GM18505 (cell line): ENCODE results near the gene CCDC116.
A peak's percentile ranks its signal among the peaks of the same experiment; 100 is the strongest.

Experiments used
- ATAC-seq: cut with Tn5 transposase; IDR thresholded peaks from one replicate; pipeline ENCODE4 v1.9.1; 2021; ENCODE audit not compliant: unreplicated experiment
- POLR2A ChIP-seq: IDR thresholded peaks from 4 replicates; pipeline ENCODE4 v1.6.1; 2011; ENCODE audit warnings: borderline replicate concordance; ENCODE audit not compliant: insufficient read depth, insufficient read length; ENCODE audit errors: extremely low read depth

The CCDC116 gene

DNA sequence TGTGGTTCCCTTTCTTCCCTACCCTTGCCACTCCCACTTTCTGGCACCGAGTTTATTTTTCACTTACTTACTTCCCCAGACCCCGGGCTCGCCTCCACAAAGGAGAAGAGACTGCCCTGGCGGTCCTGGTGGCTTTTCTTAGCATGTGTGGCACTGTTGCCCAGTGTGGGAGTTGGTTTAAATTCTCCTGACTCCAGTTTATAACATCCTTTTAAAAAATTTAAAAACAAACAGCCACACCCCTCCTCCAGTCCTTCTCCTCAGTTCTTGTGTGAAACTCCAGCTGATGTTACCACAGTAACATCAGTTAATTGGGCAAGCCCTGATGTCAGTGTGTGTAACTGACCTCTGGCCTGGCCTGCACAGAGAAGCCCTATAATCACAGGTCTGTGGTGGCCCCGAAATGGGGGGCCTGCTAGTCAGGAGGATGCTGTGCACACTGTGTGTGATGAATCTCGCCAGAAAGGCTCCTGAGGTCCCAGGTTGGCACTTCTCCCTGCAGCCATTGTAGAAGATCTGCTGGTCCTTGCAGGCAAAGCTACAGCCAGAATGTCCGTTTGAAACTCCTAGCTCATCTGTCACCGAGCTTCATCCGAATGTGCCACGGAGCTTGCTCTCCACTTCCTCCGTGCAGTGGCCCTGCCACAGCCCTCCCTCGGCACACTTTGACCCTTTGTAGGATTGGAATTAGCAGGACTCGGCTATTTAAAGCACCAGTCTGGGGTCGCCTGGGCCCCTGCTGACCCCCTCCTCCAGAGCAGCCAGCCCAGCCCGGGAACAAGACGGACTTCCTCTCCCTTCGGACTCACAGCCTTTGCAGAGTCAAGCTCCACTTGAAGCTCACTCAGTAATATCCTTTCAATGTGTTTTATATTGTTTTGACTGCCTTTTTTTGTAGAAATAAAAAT, 10.3 kb upstream of the CCDC116 start:
- ATAC-seq = no peak

DNA sequence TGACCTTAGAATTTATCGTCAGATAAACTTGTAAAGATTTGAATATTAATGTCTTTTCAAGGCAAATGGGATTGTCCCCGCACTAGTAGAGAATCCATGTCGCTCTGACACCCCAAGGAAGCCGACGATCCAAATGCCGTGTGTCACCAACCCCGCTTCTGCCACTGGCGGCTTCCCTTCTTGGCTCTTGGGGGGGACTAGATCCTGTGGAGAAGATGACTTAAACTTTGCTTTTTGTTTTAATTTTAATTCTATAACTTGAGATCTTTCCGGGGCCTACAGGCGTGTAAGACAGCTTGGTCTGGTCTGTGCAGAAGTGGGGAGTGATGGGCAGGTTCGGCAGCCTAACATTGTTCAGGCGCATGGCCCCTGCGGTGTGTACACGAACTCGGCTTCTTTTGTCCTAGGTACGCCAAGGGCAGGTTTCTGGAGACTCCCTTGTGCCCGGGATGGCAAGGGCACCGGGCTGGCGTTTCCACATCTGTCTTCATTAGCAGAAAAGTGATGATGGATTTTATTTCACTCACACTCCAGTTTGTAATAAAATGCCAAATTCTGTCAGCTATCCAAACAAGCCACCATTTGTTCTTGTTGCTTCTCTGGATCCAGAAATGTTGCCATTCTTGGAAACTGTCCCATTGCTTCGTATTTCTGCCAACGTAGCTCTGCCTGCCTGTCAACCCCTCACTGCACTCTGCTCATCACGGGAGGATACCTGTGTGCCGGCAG, 9.5 kb upstream of the CCDC116 start:
- no peak for TF ChIP-seq POLR2A
- ATAC-seq = no peak

More for the DNA sequence above, 10.3 kb upstream of the CCDC116 start:
- no peak for TF ChIP-seq POLR2A

DNA sequence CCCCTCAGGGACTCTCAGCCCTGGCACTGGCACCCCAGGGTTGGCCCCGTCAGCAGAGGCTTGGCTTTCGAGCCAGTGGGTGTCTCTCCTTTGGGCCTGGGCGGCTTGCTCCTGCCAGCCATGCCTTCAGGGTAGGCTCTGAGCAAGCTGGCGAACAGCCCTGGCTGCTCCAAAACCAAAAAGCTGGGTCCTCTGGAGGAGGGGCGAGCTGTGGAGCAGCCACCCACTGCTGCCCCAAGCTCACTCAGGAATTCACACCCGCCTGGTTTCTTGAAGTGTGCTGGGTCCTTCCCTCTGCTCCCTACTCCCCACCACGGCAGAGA, 9.0 kb upstream of the CCDC116 start:
- TF ChIP-seq POLR2A = no peak
- ATAC-seq = no peak

DNA sequence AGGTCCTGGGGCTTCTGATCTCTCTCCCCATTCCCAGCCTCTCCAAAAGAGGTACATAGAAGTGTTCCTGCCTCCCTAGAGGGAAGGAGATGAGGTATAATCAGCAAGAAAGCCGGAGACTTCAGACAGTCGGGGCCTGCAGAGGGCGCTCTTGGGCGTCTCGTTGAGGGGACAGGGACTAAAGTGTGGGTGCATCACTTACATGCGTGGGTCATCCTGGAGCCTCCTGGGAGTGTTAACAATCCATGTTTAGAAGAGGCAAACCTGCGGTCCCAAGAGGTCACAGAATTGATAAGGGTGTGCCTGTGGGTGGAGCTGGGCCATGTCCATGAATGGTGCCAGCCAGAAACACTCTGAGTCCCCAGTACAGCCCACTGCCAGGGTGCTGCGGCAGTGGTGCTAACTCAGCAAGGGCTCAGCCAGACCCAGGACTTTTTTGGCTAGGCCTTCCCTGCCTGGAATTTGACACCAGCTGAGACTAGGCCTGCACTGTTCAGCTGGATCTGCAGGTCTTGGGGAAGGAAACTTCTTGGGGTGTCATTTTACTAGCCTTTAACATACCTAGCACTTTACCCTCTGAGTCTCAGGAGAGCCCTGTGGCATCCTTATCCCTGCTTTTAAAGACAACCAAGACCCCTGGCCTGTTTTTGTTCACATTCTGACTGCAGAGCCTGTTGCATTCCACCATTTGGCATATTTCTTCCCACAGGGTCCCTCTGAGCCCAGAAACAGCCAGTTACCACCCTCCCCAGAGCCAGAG, 8.3 kb upstream of the CCDC116 start:
- no peak for TF ChIP-seq POLR2A
- ATAC-seq = no peak

DNA sequence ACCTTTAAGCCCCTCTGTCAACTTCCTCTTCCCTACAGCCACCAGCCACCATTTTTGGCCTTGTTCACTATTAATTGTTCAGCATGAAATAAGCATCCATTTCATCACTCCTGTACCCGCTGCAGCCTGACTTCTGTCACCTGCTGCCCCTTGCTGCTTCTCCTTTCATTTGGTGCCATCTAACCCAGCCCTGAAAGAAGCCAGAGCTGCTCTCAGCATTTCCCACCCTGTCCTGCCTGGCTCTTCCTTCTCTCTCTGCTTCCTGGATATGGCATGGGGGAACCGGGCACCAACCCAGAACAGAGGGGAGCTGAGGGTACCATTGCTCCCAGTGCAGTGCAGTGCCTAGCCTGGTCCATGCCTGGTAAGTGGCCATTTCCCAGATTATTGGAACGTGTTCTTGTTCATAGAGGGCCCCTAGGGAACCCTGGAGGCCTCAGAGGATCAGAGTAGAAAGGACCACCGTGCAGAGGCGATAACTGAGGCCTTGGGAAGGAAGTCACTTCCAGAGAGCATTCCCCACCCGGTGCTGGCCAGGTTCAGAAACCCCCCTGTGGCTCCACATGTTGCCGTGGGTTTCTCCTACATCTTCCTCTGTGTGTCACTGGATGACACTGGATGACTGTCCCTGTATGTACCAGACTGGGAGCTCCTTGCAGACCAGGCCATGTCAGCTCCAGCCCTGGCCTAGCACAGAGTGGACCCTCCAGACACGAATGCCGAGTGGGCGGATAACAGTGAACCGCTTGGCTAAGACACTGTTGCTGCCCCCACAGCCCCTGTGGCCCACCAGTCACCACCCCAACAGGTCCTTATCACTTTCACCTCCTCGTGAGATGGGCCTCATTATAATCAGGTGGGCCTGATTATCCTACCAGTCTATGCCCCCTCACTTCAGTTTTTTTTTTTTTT, 7.4 kb upstream of the CCDC116 start:
- TF ChIP-seq POLR2A = no peak

DNA sequence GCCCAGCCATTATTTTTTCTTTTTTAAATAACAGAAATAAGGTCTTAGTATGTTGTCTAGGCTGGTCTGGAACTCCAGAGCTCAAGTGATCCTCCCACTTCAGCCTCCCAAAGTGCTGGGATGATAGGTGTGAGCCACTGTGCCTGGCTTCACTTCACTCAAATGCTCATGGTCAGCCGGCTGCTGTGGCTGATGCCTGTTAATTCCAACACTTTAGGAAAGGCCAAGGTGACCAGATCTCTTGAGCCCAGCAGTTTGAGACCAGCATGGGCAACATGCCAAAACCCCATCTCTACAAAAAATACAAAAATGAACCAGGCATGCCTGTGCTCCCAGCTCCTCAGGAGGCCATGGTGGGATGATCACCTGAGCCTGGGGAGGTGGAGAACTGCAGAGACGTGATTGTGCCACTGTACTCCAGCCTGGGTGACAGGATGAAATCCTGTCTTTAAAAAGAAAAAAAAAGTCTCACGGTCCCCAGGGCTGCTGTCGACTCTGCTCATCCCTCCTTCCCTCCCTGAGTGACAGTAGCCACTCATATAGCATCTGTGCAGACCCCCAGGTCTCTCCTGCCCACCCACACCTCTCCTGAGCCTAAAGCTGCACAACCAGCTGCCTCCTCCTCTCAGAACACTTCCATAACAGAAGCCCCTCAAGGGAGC, 6.4 kb upstream of the CCDC116 start:
- no peak for ATAC-seq
- no peak for TF ChIP-seq POLR2A

More for the DNA sequence above, 7.4 kb upstream of the CCDC116 start:
- ATAC-seq = no peak

DNA sequence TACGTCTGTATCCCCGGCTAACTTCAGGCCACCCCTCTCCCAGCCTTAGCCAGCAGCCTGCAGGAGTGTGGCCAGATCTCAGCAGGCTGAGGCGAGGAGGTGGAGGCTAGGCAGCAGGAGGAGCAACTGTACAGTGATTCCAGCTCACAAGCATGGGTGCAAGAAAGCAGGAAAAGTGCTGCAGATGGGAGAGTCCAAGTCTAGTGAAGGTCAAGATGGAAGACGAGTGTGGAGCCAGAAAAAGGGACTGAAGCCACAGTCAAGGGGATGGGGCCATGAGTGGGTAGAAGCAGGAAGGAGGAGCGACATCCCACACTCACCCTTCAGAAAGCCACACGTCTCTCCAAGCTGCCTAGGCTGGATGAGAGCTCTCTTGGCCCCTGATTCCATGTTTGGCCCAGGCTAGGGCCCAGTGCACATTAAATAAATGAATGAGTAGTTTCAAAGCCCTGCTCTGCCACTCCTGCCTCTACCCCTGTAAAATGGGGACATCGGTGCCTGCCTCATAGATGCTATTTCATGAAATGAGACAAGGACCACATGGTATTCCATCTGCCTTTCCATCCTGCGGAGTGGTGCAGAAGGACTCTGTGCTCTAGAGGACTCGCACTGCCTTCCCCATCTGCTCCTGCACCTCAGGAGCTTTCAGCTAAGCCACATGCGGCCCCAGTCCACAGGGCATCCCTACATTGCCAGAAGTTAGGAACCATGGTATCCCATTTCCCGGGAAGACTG, 5.7 kb upstream of the CCDC116 start:
- no peak for TF ChIP-seq POLR2A
- ATAC-seq = no peak

DNA sequence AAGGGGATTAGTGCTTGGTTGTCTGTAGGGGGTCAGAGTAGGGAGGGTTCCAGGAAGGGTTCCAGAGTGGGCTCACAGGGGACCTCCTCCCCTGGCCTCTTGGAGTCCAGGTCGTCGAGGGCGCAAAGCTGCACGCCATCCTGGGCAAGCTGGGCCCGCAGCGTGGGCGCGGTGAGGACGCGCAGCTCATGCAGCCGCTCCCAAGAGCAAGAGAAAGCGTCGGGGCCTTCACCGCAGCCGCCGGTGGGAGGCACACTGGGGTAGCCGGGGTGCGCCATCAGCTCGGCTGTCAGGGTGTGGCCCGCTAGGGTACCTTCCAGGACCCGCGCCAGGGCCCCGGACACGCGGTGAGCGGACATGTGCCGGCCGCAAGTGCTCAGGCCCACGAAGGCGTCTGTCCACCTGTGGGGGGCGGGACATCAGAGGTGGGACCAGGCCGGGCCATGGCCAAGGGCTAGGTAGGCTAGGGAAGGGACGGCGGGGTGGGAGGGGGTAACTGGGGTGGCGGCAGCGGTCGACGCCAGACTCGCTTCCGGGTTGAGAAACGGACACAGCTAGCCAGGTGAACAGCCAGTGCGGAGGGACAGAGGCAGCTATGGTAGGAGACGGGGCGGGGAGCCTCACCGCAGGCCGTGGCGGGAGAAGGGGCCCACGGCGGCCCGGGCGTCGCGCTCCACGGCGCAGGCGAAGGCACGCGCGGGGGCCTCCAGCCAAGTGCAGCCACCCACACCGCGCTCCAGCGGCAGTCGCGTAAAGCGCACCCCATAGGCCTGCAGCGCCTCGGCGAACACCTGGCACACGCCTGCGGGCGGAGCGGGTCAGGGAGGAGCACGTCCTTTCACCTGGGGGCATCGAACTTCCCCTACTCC, 3.9 kb upstream of the CCDC116 start:
- ATAC-seq = no peak
- no peak for TF ChIP-seq POLR2A

DNA sequence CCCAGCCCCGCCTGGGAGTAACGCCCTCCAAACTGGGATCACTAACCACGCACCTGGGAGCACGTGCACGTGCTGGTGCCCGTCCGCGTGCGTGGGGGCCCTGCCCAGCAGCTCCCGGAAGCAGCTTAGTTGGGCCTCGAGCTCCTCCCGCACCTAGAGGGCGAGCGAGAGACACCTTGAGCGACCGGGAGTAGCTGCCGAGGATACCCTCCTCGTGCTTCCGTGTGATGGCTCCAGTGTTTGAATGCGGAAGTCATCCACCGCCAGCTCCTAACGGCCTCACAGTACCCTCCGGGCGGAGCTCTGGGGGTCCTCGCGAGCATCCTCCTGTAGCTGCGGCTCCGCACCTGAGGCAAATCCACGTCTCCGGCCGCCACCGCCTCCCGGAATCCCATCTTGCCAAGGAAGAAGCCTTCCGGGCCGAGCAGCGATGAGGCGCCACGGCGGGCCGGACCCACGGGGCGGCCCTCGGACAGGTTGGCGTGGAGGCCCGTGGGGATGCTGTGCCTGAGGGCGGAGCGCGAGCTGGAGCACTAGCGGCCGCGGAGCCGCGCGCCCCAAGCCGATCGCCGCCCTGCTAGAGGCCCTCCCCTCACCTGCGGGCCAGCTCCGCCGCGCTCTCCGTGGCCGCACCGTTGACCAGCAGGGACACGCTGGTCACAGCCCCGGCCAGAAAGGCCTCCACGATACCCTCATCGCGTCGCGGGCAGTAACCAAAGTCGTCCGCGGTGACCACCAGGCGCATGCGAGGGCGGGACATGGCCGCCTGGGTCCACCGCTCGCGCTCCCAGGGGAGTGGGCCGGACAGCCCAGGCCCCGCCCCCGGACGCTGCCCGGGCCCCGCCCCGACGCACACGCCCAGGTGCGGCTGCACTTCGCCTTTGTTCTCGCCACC, 3.1 kb upstream of the CCDC116 start, which contains the start of gene YDJC:
TSS of gene YDJC (minus strand) at position 768 of the 895 bp plus-strand sequence. CDS start at position 760, 8 bp downstream.
- TF ChIP-seq POLR2A = peak; percentile 80

DNA sequence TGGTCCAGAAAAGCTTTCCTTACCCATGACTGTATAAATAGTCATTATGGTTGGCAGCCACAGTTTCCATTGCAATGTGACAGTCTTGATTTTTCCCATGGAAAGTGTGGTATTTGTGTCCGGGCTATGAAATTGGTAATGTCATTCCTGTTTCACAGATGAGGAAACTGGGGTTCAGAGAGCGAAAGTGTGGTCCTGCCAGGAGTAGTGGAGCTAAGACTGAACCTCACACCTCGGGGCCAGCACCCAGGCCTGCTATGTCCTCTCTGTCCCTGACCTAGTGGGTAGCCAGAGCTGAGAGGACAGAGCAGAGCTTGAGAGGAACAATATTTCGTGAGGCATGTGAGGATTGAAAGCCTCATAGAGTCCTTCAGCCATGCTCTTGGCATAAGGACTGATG, 1.5 kb upstream of the CCDC116 start:
- TF ChIP-seq POLR2A = no peak
- ATAC-seq = no peak

More for the DNA sequence above, 3.1 kb upstream of the CCDC116 start, which contains the start of gene YDJC:
- ATAC-seq = peak; percentile 80
